Astrocyte (in vitro differentiated cells and primary cell): ENCODE measurements around the gene CCN5.

Source experiments
- EZH2 ChIP-seq: IDR thresholded peaks from 2 replicates; pipeline ENCODE4 v1.6.1; 2012; ENCODE audit warnings: mild to moderate bottlenecking, low read length, inconsistent platforms; ENCODE audit not compliant: insufficient read depth
- TF ChIP-seq, protein P1 (sequence below): IDR thresholded peaks from 2 replicates; pipeline ENCODE4 v1.5.1; 2011; ENCODE audit warnings: low read depth, mild to moderate bottlenecking, inconsistent platforms, low read length, moderate library complexity; ENCODE audit not compliant: insufficient read depth

DNA sequence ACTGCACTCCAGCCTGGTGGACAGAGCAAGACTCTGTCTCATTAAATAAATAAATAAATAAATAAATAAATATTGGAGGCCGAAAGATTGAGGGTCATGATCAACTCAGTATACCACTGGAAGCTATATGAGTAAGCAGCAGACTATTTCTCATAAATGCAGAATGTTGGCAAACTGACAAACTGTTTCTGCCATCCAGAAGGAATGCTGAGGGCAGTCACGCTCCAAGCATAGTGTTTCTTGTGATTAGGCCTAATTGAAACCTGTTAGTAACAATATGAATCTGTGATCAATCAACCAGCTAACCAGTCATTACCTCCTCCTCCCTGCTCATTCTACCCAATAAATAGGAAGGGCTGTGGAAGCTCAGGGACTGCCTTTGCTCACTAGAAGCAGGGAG, 15.3 kb downstream of the CCN5 start:
- TF ChIP-seq, protein P1, sequence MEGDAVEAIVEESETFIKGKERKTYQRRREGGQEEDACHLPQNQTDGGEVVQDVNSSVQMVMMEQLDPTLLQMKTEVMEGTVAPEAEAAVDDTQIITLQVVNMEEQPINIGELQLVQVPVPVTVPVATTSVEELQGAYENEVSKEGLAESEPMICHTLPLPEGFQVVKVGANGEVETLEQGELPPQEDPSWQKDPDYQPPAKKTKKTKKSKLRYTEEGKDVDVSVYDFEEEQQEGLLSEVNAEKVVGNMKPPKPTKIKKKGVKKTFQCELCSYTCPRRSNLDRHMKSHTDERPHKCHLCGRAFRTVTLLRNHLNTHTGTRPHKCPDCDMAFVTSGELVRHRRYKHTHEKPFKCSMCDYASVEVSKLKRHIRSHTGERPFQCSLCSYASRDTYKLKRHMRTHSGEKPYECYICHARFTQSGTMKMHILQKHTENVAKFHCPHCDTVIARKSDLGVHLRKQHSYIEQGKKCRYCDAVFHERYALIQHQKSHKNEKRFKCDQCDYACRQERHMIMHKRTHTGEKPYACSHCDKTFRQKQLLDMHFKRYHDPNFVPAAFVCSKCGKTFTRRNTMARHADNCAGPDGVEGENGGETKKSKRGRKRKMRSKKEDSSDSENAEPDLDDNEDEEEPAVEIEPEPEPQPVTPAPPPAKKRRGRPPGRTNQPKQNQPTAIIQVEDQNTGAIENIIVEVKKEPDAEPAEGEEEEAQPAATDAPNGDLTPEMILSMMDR = no peak
- TF ChIP-seq EZH2 = no peak
